ENCODE results near the gene NUP210L. TPM values are rescaled to one million over a fixed set of nuclear protein-coding genes. Genes with fewer than 3 reads are reported as not detected.

NUP210L gene
- total and polyA plus RNA-seq, 2 of the 13 experiments (the other 11 are each of a cell fraction or from before 2014, with no cell fraction given): not detected

GRCh38 chr1:154193821-154194220 is 38.9 kb upstream of the NUP210L start (continued):
- no peak for TF ChIP-seq ZNF557 (CRISPR knock-in tag; IDR thresholded peaks at IDR 0.05)
- TF ChIP-seq ELF1 (CRISPR knock-in tag; IDR thresholded peaks at IDR 0.05): peak; percentile 48
- TF ChIP-seq MEIS1 (CRISPR knock-in tag; IDR thresholded peaks at IDR 0.05; ENCODE audit: borderline replicate concordance): no peak
- peak; percentile 25; the same call in 1 of the 2 replicates for TF ChIP-seq PHF20 (CRISPR knock-in tag; IDR thresholded peaks at IDR 0.05)
- TF ChIP-seq NCOA2 (CRISPR knock-in tag; IDR thresholded peaks at IDR 0.05): no peak
- no peak for TF ChIP-seq RFXANK (CRISPR knock-in tag; IDR thresholded peaks at IDR 0.05)
- TF ChIP-seq ZNF577 (CRISPR knock-in tag; IDR thresholded peaks at IDR 0.05; ENCODE audit: borderline replicate concordance, low read depth): no peak
- no peak for TF ChIP-seq KMT2A (CRISPR knock-in tag; IDR thresholded peaks at IDR 0.05)
- no peak for TF ChIP-seq PHF8 (CRISPR knock-in tag; IDR thresholded peaks at IDR 0.05)
- TF ChIP-seq, protein P1, sequence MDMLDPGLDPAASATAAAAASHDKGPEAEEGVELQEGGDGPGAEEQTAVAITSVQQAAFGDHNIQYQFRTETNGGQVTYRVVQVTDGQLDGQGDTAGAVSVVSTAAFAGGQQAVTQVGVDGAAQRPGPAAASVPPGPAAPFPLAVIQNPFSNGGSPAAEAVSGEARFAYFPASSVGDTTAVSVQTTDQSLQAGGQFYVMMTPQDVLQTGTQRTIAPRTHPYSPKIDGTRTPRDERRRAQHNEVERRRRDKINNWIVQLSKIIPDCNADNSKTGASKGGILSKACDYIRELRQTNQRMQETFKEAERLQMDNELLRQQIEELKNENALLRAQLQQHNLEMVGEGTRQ (IDR thresholded peaks at IDR 0.05; ENCODE audit: low read depth, low read length): no peak
- TF ChIP-seq, protein P1 (CRISPR knock-in tag; IDR thresholded peaks at IDR 0.05; ENCODE audit: borderline replicate concordance): no peak
- TF ChIP-seq, protein P2, sequence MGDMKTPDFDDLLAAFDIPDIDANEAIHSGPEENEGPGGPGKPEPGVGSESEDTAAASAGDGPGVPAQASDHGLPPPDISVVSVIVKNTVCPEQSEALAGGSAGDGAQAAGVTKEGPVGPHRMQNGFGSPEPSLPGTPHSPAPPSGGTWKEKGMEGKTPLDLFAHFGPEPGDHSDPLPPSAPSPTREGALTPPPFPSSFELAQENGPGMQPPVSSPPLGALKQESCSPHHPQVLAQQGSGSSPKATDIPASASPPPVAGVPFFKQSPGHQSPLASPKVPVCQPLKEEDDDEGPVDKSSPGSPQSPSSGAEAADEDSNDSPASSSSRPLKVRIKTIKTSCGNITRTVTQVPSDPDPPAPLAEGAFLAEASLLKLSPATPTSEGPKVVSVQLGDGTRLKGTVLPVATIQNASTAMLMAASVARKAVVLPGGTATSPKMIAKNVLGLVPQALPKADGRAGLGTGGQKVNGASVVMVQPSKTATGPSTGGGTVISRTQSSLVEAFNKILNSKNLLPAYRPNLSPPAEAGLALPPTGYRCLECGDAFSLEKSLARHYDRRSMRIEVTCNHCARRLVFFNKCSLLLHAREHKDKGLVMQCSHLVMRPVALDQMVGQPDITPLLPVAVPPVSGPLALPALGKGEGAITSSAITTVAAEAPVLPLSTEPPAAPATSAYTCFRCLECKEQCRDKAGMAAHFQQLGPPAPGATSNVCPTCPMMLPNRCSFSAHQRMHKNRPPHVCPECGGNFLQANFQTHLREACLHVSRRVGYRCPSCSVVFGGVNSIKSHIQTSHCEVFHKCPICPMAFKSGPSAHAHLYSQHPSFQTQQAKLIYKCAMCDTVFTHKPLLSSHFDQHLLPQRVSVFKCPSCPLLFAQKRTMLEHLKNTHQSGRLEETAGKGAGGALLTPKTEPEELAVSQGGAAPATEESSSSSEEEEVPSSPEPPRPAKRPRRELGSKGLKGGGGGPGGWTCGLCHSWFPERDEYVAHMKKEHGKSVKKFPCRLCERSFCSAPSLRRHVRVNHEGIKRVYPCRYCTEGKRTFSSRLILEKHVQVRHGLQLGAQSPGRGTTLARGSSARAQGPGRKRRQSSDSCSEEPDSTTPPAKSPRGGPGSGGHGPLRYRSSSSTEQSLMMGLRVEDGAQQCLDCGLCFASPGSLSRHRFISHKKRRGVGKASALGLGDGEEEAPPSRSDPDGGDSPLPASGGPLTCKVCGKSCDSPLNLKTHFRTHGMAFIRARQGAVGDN (CRISPR knock-in tag; IDR thresholded peaks at IDR 0.05): peak; percentile 56
- peak; percentile 62 for TF ChIP-seq POLR2G (IDR thresholded peaks at IDR 0.05; ENCODE audit: low read depth, low read length)
- TF ChIP-seq, protein P3, sequence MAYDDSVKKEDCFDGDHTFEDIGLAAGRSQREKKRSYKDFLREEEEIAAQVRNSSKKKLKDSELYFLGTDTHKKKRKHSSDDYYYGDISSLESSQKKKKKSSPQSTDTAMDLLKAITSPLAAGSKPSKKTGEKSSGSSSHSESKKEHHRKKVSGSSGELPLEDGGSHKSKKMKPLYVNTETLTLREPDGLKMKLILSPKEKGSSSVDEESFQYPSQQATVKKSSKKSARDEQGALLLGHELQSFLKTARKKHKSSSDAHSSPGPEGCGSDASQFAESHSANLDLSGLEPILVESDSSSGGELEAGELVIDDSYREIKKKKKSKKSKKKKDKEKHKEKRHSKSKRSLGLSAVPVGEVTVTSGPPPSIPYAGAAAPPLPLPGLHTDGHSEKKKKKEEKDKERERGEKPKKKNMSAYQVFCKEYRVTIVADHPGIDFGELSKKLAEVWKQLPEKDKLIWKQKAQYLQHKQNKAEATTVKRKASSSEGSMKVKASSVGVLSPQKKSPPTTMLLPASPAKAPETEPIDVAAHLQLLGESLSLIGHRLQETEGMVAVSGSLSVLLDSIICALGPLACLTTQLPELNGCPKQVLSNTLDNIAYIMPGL (CRISPR knock-in tag; IDR thresholded peaks at IDR 0.05; ENCODE audit: borderline replicate concordance in 1 of 2, low read depth in 1 of 2): no peak
- no peak for TF ChIP-seq ZNF660 (CRISPR knock-in tag; IDR thresholded peaks at IDR 0.05; ENCODE audit: borderline replicate concordance, low read depth)
- TF ChIP-seq, protein P4, sequence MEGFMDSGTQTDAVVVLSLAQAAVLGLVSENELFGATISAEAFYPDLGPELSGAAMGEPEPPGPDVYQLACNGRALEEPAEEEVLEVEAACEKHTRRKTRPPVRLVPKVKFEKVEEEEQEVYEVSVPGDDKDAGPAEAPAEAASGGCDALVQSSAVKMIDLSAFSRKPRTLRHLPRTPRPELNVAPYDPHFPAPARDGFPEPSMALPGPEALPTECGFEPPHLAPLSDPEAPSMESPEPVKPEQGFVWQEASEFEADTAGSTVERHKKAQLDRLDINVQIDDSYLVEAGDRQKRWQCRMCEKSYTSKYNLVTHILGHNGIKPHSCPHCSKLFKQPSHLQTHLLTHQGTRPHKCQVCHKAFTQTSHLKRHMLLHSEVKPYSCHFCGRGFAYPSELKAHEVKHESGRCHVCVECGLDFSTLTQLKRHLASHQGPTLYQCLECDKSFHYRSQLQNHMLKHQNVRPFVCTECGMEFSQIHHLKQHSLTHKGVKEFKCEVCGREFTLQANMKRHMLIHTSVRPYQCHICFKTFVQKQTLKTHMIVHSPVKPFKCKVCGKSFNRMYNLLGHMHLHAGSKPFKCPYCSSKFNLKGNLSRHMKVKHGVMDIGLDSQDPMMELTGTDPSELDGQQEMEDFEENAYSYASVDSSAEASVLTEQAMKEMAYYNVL (CRISPR knock-in tag; IDR thresholded peaks at IDR 0.05; ENCODE audit: borderline replicate concordance): no peak
- 0 out of 2 replicates have a peak, but pooled peaks have one; percentile 20 for TF ChIP-seq GABPB1 (CRISPR knock-in tag; IDR thresholded peaks at IDR 0.05)
- no peak for TF ChIP-seq NFE2L1 (CRISPR knock-in tag; IDR thresholded peaks at IDR 0.05; ENCODE audit: borderline replicate concordance)
- peak; percentile 60; the same call in 1 of the 2 replicates for TF ChIP-seq KAT8 (CRISPR knock-in tag; IDR thresholded peaks at IDR 0.05)
- no peak for TF ChIP-seq ZNF780A (CRISPR knock-in tag; IDR thresholded peaks at IDR 0.05)
- TF ChIP-seq SP5 (CRISPR knock-in tag; IDR thresholded peaks at IDR 0.05; ENCODE audit: borderline replicate concordance, low read depth): no peak

Data from HepG2 (cell line).